Neutrophil (primary cell): ENCODE measurements around the gene KLHL12.

ENCODE experiments used
- H3K27ac ChIP-seq: fragments of 200-600 bp; sonication (generic); 2 replicates; pipeline ENCODE4 v1.5.1; 2016; ENCODE audit warnings: mild to moderate bottlenecking, moderate library complexity
- H3K27me3 ChIP-seq: fragments of 200-600 bp; sonication (generic); 2 replicates; pipeline ENCODE4 v1.6.0; 2016; ENCODE audit warnings: mild to moderate bottlenecking
- H3K36me3 ChIP-seq: fragments of 200-600 bp; sonication (generic); 2 replicates; pipeline ENCODE4 v1.5.1; 2017
- H3K4me1 ChIP-seq, 2 experiments: fragments of 200-600 bp in 1 of 2; sonication (generic) in 1 of 2; 1 replicate in 1 of 2; 2 replicates in 1 of 2; pipeline versions ENCODE4 v1.5.1 to v1.6.1; 2013 to 2016; ENCODE audit warnings: low read depth in 1 of 2, low read length in 1 of 2, mild to moderate bottlenecking in 1 of 2, moderate library complexity in 1 of 2; ENCODE audit not compliant: control insufficient read depth in 1 of 2, insufficient read depth in 1 of 2
- H3K4me3 ChIP-seq, 2 experiments: fragments of 200-600 bp in 1 of 2; sonication (generic) in 1 of 2; 1 replicate in 1 of 2; 2 replicates in 1 of 2; pipeline ENCODE4 v1.5.1; 2013 to 2016; ENCODE audit warnings: low read depth in 1 of 2, low read length in 1 of 2, mild to moderate bottlenecking in 1 of 2, moderate library complexity in 1 of 2
- H3K9me3 ChIP-seq: fragments of 200-600 bp; sonication (generic); 2 replicates; pipeline ENCODE4 v1.5.1; 2016
- CTCF ChIP-seq: fragments of 200-600 bp; sonication (generic); IDR thresholded peaks from 2 replicates; pipeline ENCODE4 v1.5.1; 2016; ENCODE audit warnings: antibody characterized with exemption

Gene KLHL12

GRCh38 chr1:202968351-202968750 is 41.3 kb upstream of the KLHL12 start:
- H3K27me3 ChIP-seq, result no peaks in the 10 kb centered on the region
- H3K4me3 ChIP-seq, result peak overlapping the region; percentile 77 to 86
- H3K9me3 ChIP-seq, result no peaks in the 10 kb centered on the region
- H3K4me1 ChIP-seq, result peaks cover 45 to 48% of the 10 kb centered on the region in 2 experiments
- no peak for TF ChIP-seq CTCF
- peaks cover 18% of the 10 kb centered on the region for H3K36me3 ChIP-seq
- H3K27ac ChIP-seq, result peak overlapping the region; percentile 97

GRCh38 chr1:202967684-202968281 is 40.7 kb upstream of the KLHL12 start:
- H3K27me3 ChIP-seq, result no peaks in the 10 kb centered on the region

DNA sequence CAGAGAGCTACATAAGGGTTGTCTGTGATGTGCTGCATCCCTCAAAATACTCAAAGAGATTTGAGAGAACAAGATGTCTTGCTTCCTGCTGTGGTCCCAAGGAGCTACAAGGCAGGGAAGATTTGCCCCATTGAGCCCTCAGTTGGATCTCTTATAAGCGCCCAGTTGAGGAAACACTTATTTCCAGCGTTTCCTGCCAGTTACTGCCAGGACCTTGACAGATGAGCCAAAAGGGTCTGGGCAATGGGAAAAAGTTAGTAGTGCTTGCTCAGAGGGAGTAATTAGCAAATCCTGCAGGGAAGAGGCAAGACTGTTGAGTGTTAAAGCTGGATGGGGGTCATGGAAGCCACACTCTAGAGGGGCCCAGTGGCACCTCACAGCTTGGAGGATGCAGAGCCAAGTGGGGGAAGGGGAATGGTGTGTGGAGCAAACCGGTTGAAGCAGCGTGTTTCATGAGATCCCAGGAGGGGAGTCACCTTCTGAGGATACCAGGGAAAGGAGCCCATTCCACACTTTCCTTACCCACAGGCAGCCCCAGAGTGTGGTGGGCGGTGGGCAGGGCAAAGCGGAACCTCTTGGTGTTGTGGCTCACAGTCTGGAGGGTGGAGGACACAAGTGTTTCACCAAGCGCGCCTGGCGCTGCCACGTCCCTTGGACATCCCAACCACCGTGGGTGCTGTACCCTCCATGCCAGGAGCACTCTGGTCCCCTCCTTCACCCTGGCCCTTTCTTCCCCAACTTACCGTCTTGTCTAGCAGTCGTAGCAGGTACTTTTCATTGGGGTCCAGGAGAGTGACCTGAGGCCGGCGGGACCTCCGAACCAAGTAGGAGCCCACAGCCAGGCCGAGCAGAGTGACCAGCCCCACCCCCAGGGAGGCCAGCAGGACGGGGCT is 39.2 kb upstream of the KLHL12 start:
- Histone ChIP-seq H3K4me3 (peak overlapping the region; percentile 77 to 86), H3K4me1 (peaks cover 45 to 48% of the 10 kb centered on the region in 2 experiments), H3K9me3 (no peaks in the 10 kb centered on the region), H3K36me3 (peaks cover 38% of the 10 kb centered on the region), H3K27ac (peak overlapping the region; percentile 97), H3K27me3 (no peaks in the 10 kb centered on the region)
- TF ChIP-seq CTCF, result no peak

More at GRCh38 chr1:202967684-202968281, 40.7 kb upstream of the KLHL12 start:
- H3K9me3 ChIP-seq, result no peaks in the 10 kb centered on the region
- peaks cover 45 to 48% of the 10 kb centered on the region in 2 experiments for H3K4me1 ChIP-seq
- H3K4me3 ChIP-seq, result peak overlapping the region; percentile 77 to 86
- peaks cover 24% of the 10 kb centered on the region for H3K36me3 ChIP-seq
- TF ChIP-seq CTCF, result no peak
- peak overlapping the region; percentile 97 for H3K27ac ChIP-seq

DNA sequence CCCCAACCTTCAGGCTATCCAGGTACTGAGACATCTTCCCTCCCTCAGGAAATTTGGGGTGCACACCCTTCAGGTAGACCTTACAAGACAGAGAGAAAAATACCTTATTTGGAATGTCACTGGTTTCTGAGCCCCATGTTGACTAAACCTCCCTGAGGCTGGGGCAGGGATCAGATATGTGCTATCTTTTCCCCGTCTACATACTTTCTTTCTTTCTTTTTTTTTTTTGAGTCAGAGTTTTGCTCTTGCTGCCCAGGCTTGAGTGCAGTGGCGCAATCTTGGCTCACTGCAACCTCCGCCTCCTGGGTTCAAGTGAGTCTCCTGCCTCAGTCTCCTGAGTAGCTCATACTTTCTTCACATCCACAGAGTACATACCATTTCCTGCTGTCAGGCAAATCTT is 38.4 kb upstream of the KLHL12 start:
- TF ChIP-seq CTCF, result no peak

GRCh38 chr1:202964791-202965410 is 37.9 kb upstream of the KLHL12 start:
- Histone ChIP-seq H3K4me1 (peaks cover 39 to 41% of the 10 kb centered on the region in 2 experiments), H3K27ac (peak overlapping the region; percentile 3), H3K27me3 (no peaks in the 10 kb centered on the region), H3K4me3 (no peak overlapping the region), H3K9me3 (no peaks in the 10 kb centered on the region), H3K36me3 (peaks cover 42% of the 10 kb centered on the region)
- TF ChIP-seq CTCF, result no peak

More for the DNA sequence above, 38.4 kb upstream of the KLHL12 start:
- Histone ChIP-seq H3K4me3 (no peak overlapping the region), H3K27me3 (no peaks in the 10 kb centered on the region), H3K36me3 (peaks cover 42% of the 10 kb centered on the region), H3K27ac (peak overlapping the region; percentile 97), H3K9me3 (no peaks in the 10 kb centered on the region), H3K4me1 (peaks cover 44 to 46% of the 10 kb centered on the region in 2 experiments)
